MG63 (cell line): ENCODE measurements around the gene MBD3L4. TPM values are rescaled to one million over a fixed set of nuclear protein-coding genes. Genes with fewer than 3 reads are reported as not detected.

Source experiments
- DNase-seq: peaks from one replicate; pipeline ENCODE4 v3.0.0-alpha.2; 2020
- H3K27me3 ChIP-seq: fragments of 250-450 bp; sonication (Bioruptor Pico); 2 replicates; pipeline ENCODE4 v1.5.1; 2020; ENCODE audit warnings: mild to moderate bottlenecking, moderate library complexity
- H3K36me3 ChIP-seq: fragments of 250-450 bp; sonication (Bioruptor Pico); 2 replicates; pipeline ENCODE4 v1.5.1; 2020; ENCODE audit warnings: mild to moderate bottlenecking, moderate library complexity
- H3K4me3 ChIP-seq: fragments of 250-450 bp; sonication (Bioruptor Pico); 2 replicates; pipeline ENCODE4 v1.5.1; 2020; ENCODE audit warnings: mild to moderate bottlenecking, moderate library complexity
- H3K9me3 ChIP-seq: fragments of 250-450 bp; sonication (Bioruptor Pico); 2 replicates; pipeline ENCODE4 v1.5.1; 2020; ENCODE audit warnings: mild to moderate bottlenecking, moderate library complexity
- total RNA-seq: library from RNA; depleted of rRNA; stranded (reverse); fragments of >200 nt; shearing (Covaris generic); gene quantifications from 2 replicates; pipeline ENCODE4 v1.2.3, GENCODE V29; 2014; ENCODE audit warnings: low replicate concordance; rRNA removed

MBD3L4 gene
- total RNA-seq, 1 experiment from 2014 or later, result not detected

DNA sequence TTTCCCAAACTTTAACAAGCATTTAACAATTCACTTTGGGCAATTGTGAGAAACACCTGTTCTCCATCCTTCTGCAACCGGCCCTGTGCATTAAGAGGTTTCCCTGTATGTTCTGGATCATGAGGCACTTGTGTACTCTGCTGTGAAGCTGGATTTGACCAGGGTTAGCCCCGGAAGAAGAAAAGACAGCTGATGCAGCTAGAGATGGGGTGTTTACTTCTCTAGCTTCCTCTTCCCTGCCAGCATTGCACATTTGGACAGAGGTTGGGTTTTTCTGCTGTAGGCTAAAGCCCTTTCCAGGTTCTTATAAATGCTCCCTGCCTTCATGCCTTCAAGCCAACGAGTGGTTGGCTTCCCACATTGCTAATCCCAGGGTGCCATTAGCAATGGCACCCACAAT lies 39.6 kb downstream of the MBD3L4 start:
- H3K36me3 ChIP-seq, result no peaks in the 10 kb centered on the region
- H3K9me3 ChIP-seq, result peaks cover 2% of the 10 kb centered on the region
- no peak overlapping the region for H3K4me3 ChIP-seq
- no peak for DNase-seq
- peaks cover 7% of the 10 kb centered on the region for H3K27me3 ChIP-seq

DNA sequence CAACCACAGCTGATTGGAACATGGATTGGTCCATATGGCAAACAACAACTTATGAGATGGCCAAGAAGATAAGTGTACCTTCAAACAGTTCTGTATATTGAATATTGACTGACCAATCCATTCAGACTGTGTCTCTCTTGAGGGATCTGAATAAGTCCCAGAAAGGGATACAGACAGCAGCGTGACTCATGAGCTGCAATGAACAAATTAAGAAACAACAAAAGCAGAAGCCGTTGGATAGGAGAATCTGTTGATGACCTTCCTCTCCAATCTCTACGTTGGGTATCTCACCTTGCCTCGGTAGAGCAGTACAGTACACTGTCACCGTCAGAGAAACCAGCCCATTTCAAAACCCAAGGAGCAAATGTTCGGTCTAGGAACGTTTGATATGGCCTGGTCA lies 40.0 kb downstream of the MBD3L4 start:
- Histone ChIP-seq H3K9me3 (peaks cover 2% of the 10 kb centered on the region), H3K36me3 (no peaks in the 10 kb centered on the region), H3K27me3 (peaks cover 7% of the 10 kb centered on the region), H3K4me3 (no peak overlapping the region)
- no peak for DNase-seq

DNA sequence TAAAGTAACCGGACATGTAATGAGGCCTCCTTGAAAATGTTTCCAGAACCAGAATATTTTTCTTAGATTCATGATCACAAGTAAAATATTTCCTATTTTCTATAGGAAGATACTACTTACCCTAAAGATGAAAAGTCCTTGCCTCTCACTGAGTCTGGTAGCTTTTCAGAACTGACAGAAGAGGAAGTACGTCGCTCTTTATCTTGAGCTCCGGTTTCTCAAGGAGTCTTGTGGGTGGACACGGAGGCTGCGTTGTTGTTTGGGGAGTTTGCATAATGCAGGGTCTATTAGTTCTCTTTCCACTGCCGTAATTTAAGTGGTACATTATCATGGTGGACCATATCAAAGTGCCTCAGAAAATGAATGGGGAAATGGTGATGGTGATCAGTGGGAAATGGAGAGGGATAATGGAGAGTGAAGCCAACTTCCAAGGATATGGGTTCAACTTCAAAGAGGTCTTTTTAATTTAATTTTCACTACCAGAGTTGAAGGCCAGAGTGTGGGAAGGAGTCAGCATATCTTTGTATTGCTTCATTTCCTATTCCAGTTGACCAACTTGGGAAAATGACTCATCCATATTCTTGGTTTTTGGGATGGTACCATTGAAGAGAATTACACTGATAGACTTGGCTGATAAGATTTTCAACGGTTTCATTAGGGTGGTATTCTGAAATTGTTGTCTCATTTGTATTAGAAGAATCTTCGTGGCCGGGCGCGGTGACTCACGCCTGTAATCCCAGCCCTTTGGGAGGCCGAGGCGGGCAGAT lies 42.1 kb downstream of the MBD3L4 start:
- DNase-seq, result no peak
- Histone ChIP-seq H3K36me3 (no peaks in the 10 kb centered on the region), H3K9me3 (peaks cover 2% of the 10 kb centered on the region), H3K4me3 (no peak overlapping the region), H3K27me3 (peaks cover 7% of the 10 kb centered on the region; the same call in 1 of the 2 replicates)

DNA sequence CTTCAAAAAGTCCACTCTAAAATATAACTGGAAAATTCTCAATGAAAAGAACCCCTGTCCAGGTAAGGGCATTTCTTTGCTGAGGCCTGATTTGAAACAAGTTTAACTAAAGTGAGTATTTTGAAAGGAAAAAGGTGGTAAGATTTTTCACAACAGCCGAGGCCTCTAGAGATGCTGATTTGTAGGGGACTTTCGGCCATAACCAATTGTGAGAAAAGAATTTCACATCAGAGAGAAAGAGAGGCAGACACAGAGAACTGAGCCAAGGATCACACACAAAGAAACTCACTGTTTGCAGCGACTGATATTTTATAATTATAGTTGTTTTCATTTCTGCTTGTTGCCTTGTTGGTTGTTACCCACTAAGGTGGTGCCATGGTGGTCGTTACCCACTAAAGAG lies 43.2 kb downstream of the MBD3L4 start:
- DNase-seq, result no peak
- Histone ChIP-seq H3K27me3 (no peaks in the 10 kb centered on the region; the same call in 1 of the 2 replicates), H3K36me3 (no peaks in the 10 kb centered on the region), H3K9me3 (peaks cover 2% of the 10 kb centered on the region), H3K4me3 (no peak overlapping the region)

DNA sequence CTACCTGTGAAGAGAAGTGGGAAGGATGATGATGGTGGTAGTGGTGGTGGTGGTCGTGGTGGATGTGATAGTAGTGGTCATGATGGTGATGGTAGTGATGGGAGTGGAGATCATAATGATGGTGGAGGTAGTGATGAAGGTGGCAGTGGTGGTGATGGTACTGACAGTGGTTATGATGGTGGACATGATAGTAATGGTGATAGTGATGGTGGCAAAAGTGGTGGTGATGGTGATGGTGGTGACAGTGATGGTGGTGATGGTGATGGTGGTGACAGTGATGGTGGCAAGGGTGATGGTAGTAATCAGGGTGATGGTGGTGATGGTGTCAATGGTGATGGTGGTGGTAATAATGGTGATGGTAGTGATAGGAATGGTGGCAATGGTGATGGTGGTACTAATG lies 44.9 kb downstream of the MBD3L4 start:
- Histone ChIP-seq H3K27me3 (peaks cover 3% of the 10 kb centered on the region; the same call in 1 of the 2 replicates), H3K36me3 (no peaks in the 10 kb centered on the region), H3K9me3 (peaks cover 2% of the 10 kb centered on the region; the same call in 1 of the 2 replicates), H3K4me3 (no peak overlapping the region)
- DNase-seq, result no peak

DNA sequence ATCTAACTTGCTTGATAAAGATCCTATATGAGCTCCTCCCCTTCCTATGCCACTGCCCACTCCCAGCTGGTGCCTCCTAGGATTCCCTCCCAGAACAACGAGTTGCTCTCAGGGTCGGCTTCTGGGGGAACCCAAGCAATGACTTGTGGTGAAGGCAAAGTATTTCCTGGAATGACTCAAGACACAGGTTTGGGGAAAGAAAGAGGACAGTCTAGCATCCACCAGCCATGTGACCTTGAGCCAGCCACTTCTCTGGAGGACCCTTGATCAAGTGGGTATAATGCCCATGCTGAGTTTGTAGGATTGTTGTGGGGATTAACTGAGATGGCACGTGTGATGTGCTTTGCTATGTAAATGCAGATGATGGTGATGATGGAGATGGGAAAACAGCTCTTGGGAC lies 51.7 kb downstream of the MBD3L4 start:
- DNase-seq, result no peak
- Histone ChIP-seq H3K4me3 (no peak overlapping the region), H3K27me3 (peaks cover 26% of the 10 kb centered on the region), H3K36me3 (no peaks in the 10 kb centered on the region), H3K9me3 (peaks cover 29% of the 10 kb centered on the region)

DNA sequence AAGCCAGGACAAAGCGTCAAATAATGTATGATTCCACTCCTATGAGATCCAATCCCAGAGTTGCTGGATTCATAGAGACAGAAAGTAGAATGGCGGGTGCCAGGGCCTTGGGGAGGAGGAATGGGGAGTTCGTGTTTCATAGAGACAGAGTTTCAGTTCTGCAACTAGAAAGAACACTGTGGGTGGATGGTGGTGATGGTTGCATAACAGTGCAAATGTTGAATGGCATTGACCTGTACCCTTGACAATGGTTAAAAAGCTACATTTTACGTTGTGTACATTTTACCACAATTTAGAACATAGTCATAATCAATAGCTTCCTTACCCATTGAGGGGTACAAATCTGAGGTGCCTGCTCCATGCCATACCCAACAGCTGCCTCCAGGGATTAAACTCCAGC lies 52.1 kb downstream of the MBD3L4 start:
- Histone ChIP-seq H3K9me3 (peaks cover 29% of the 10 kb centered on the region), H3K36me3 (no peaks in the 10 kb centered on the region), H3K27me3 (peaks cover 26% of the 10 kb centered on the region), H3K4me3 (no peak overlapping the region)
- no peak for DNase-seq

Other genes with a start within 250 kb of the MBD3L4 start
- gene ADGRE1, start 152.6 kb downstream of the MBD3L4 start, total RNA-seq, result 17.3 and 17.8 TPM in 2 replicates
- gene MBD3L2B, start 18.7 kb downstream of the MBD3L4 start, total RNA-seq, result not detected in 2 replicates
- gene MBD3L5, start 9.6 kb downstream of the MBD3L4 start, total RNA-seq, result not detected in 2 replicates
- not detected in 2 replicates for gene MBD3L2, start 9.1 kb upstream of the MBD3L4 start, total RNA-seq
- gene MBD3L3, start 18.5 kb upstream of the MBD3L4 start, total RNA-seq, result not detected in 2 replicates
- gene ZNF557, start 29.5 kb upstream of the MBD3L4 start, total RNA-seq, result 8.7 and 13.1 TPM in 2 replicates